K562 (cell line): ENCODE measurements around the gene HOXA7. TPM values are rescaled to one million over a fixed set of nuclear protein-coding genes. Genes with fewer than 3 reads are reported as not detected.

Experiments
- ATAC-seq: fragments of 200-7000 bp; cut with Tn5 transposase; 3 replicates; pipeline ENCODE4 v1.9.1; 2020; ENCODE audit warnings: moderate library complexity
- BruUV-seq: library from RNA; stranded (reverse); fragments of 400-500 nt; replicated peaks from 2 replicates; lab custom pipeline; 2021; lab: Mats Ljungman, UMichigan
- CTCF ChIA-PET: fragments of 300-600 bp; formaldehyde crosslinking; extraction: SDS; loops from one replicate; lab custom pipeline; 2021; ENCODE audit warnings: low intra/inter-chr PET ratio; lab: Yijun Ruan, JAX
- POLR2A ChIA-PET: fragments of 300-600, 350-650 bp; sonication (Branson Sonifier 250); formaldehyde crosslinking; extraction: SDS; loops from one replicate; lab custom pipeline; 2021; ENCODE audit warnings: antibody characterized with exemption, inconsistent platforms; lab: Yijun Ruan, JAX
- DNase-seq, 4 experiments: peaks; one replicate each; pipeline versions ENCODE4 v3.0.0 to v3.0.0-alpha.2; 2011 to 2018; ENCODE audit warnings: low spot score in 3 of 4, mixed read lengths in 3 of 4; ENCODE audit errors: extremely low read depth in 1 of 4
- FAIRE-seq: peaks from 2 replicates; lab custom pipeline; 2011; peaks lifted over from hg19 to GRCh38; lab: Jason Lieb, UNC
- H2AFZ ChIP-seq: 2 replicates; pipeline ENCODE4 v1.6.0; 2011; ENCODE audit warnings: low read depth, low read length, control low read depth, inconsistent platforms
- H3K27ac ChIP-seq: fragments of 200-600 bp; 3 replicates; pipeline ENCODE4 v1.8.0; 2011; ENCODE audit warnings: low read depth, mild to moderate bottlenecking, control low read depth, inconsistent platforms, low read length, moderate library complexity, mixed read lengths; ENCODE audit errors: extremely low read depth
- H3K27me3 ChIP-seq, 2 experiments: fragments of 300-600 bp in 1 of 2; 2 replicates in 1 of 2; 3 replicates in 1 of 2; pipeline versions ENCODE4 v1.6.0 to v1.8.0; 2011; ENCODE audit warnings: inconsistent platforms in 2 of 2, low read length in 2 of 2, mild to moderate bottlenecking in 1 of 2, mixed read lengths in 1 of 2, moderate library complexity in 1 of 2; ENCODE audit not compliant: control insufficient read depth in 2 of 2, insufficient read depth in 2 of 2
- H3K36me3 ChIP-seq: fragments of 300-600 bp; 3 replicates; pipeline ENCODE4 v1.8.0; 2011; ENCODE audit warnings: mild to moderate bottlenecking, low read length, inconsistent platforms; ENCODE audit not compliant: control insufficient read depth, insufficient read depth
- H3K4me1 ChIP-seq, 2 experiments: fragments of 200-600 bp in 1 of 2; replicated peaks in 1 of 2; 2 replicates in 1 of 2; 3 replicates in 1 of 2; pipeline versions ENCODE4 v1.5.1 to v1.8.0; 2011; ENCODE audit warnings: inconsistent platforms in 2 of 2, low read length in 2 of 2, mild to moderate bottlenecking in 1 of 2, mixed read lengths in 1 of 2, moderate library complexity in 1 of 2; ENCODE audit not compliant: control insufficient read depth in 2 of 2, insufficient read depth in 2 of 2
- H3K4me2 ChIP-seq: 2 replicates; pipeline ENCODE4 v1.6.1; 2011; ENCODE audit warnings: low read length, control low read depth, inconsistent platforms, mixed read lengths; ENCODE audit not compliant: insufficient read depth
- H3K4me3 ChIP-seq: fragments of 200-600 bp; sonication (generic), shearing (Covaris generic); 2 replicates; pipeline ENCODE4 v1.5.1; 2016; ENCODE audit warnings: control low read depth, inconsistent platforms
- H3K79me2 ChIP-seq: fragments of 200-600 bp; 3 replicates; pipeline ENCODE4 v1.8.0; 2011; ENCODE audit warnings: low read length, inconsistent platforms; ENCODE audit not compliant: control insufficient read depth, insufficient read depth
- H3K9ac ChIP-seq, 2 experiments: 2 replicates each; pipeline versions ENCODE4 v1.6.0 to v1.6.1; 2011; ENCODE audit warnings: low read depth in 2 of 2, low read length in 2 of 2, control low read depth in 1 of 2, inconsistent platforms in 1 of 2, mild to moderate bottlenecking in 1 of 2, mixed read lengths in 1 of 2; ENCODE audit not compliant: insufficient read depth in 1 of 2
- H3K9me1 ChIP-seq: one replicate; pipeline ENCODE4 v1.6.0; 2011; ENCODE audit warnings: inconsistent platforms, mild to moderate bottlenecking, low read length, moderate library complexity; ENCODE audit not compliant: control insufficient read depth, insufficient read depth
- H3K9me3 ChIP-seq: replicated peaks from 2 replicates; pipeline ENCODE4 v1.5.1; 2011; ENCODE audit warnings: low read depth, low read length, inconsistent platforms; ENCODE audit not compliant: control insufficient read depth, insufficient read depth
- H4K20me1 ChIP-seq: replicated peaks from 2 replicates; pipeline ENCODE4 v1.6.1; 2011; ENCODE audit warnings: low read length, inconsistent platforms, mixed read lengths; ENCODE audit not compliant: control insufficient read depth, insufficient read depth
- NONO ChIP-seq, 2 experiments: fragments of 200-400 bp in 1 of 2; fragments of 450-650 bp in 1 of 2; formaldehyde crosslinking in 1 of 2; IDR thresholded peaks; 2 replicates each; pipeline ENCODE4 v1.6.1; 2017; ENCODE audit warnings: low read depth in 2 of 2, mild to moderate bottlenecking in 2 of 2, moderate library complexity in 2 of 2, low read length in 1 of 2
- SIN3A ChIP-seq, 2 experiments: fragments of 150-350 bp in 1 of 2; IDR thresholded peaks; 2 replicates each; pipeline ENCODE4 v1.6.1; 2011 to 2016; ENCODE audit warnings: borderline replicate concordance in 2 of 2, low read depth in 2 of 2, low read length in 2 of 2, mild to moderate bottlenecking in 2 of 2, moderate library complexity in 2 of 2; ENCODE audit not compliant: control insufficient read depth in 1 of 2
- TGIF2 ChIP-seq: sonication (generic); formaldehyde crosslinking; IDR thresholded peaks from 2 replicates; pipeline ENCODE4 v1.8.1; 2022; ENCODE audit warnings: mild to moderate bottlenecking, missing genetic modification reagents, moderate library complexity
- ZBTB7A ChIP-seq: IDR thresholded peaks from 2 replicates; pipeline ENCODE4 v1.6.1; 2011; ENCODE audit warnings: low read depth, mild to moderate bottlenecking, low read length, moderate library complexity, borderline replicate concordance; ENCODE audit not compliant: control insufficient read depth
- ZNF764 ChIP-seq: fragments of 250-450 bp; sonication (Bioruptor Pico); IDR thresholded peaks from 2 replicates; pipeline ENCODE4 v1.4.0; 2020; ENCODE audit warnings: low read depth, mild to moderate bottlenecking, moderate library complexity
- WGBS: fragments of 100-300 bp; shearing (Covaris generic); methylation state at CpG from one replicate; pipeline ENCODE4 v1.1.6; 2016; ENCODE audit warnings: low coverage, mixed read lengths; ENCODE audit not compliant: insufficient coverage; ENCODE audit errors: missing lambda C conversion rate; 5-methylcytosine and 5-hydroxymethylcytosine counted together
- in situ Hi-C: fragments of 300-500 bp; cut with MboI; formaldehyde crosslinking; loops from 4 replicates; pipeline ENCODE4 v1.15.0; 2018; ENCODE audit warnings: inconsistent platforms, mixed read lengths
- intact Hi-C: fragments of 100-400 bp; cut with micrococcal nuclease; formaldehyde crosslinking; loops from 2 replicates; pipeline ENCODE4 v1.14.2; 2022
- polyA plus RNA-seq, 8 experiments: library from polyadenylated mRNA; depleted of rRNA in 4 of 8; stranded (reverse) in 5 of 8; unstranded in 3 of 8; fragments of >200 nt; fragmentation: Nextera tagmentation in 2 of 8; fragmentation: Illumina TruSeq in 1 of 8; extraction: Ambion mirVana in 2 of 8; extraction: Trizol in 1 of 8; gene quantifications; 2 replicates each; pipeline versions ENCODE4 v1.2.1 to v1.2.3, GENCODE V29; 2011 to 2014; ENCODE audit warnings: inconsistent platforms in 1 of 8, missing spikeins in 1 of 8
- total RNA-seq, 7 experiments: library from RNA; depleted of rRNA in 6 of 7; stranded (reverse); fragments of >200 nt in 6 of 7; fragmentation: Illumina TruSeq in 2 of 7; extraction: Trizol in 2 of 7; gene quantifications; 2 replicates each; pipeline versions ENCODE4 v1.2.1 to v1.2.3, GENCODE V29; 2011 to 2021; ENCODE audit warnings: low replicate concordance in 1 of 7
- TF ChIP-seq, protein P1 (sequence below): fragments of 450-650 bp; IDR thresholded peaks from 2 replicates; pipeline ENCODE4 v1.6.1; 2016; ENCODE audit warnings: mild to moderate bottlenecking

HOXA7 gene
- total and polyA plus RNA-seq, 9 of the 15 experiments (the other 6 are each of a cell fraction or from before 2014, with no cell fraction given) = not detected

DNA sequence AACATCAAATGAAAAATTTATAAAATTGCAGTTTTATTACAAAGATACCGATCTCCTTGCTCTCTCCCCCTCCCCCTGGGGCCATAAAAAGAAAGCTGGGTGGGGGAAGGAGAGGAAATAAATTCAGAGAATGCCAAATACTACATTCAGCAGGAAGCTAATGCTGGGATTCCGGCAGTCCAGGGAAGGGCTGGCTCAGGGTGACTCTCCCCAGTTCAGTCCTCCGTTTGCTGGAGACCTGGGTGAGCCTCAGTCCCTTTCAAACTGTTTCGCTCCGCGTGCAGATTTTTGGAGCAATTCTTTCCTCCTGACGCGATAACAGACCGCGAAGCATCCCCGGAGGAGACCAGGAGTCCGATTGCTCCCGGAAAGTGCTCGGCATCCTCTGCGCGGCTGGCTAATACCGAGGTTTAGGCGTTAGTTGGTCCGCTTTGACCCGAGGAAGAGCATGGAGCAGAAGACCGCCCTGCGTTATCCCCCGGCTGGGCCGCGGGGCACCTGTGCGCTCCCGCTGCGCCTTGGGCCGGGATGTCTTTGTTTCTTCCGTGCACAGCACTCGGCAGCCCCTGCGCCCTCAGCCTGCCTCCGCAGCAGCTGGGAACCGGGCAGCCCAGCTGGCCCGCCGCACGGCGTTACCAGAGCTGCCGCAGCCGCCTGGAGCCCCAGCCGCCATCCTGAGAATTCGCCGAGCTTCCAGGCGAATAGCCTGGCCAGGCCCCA is 50.1 kb downstream of the HOXA7 start (continued):
- TF ChIP-seq TGIF2 (CRISPR knock-in tag) = no peak
- TF ChIP-seq NONO (IDR thresholded peaks at IDR 0.05; ENCODE audit: low read depth in 2 of 2, low read length in 1 of 2) = no peak

DNA sequence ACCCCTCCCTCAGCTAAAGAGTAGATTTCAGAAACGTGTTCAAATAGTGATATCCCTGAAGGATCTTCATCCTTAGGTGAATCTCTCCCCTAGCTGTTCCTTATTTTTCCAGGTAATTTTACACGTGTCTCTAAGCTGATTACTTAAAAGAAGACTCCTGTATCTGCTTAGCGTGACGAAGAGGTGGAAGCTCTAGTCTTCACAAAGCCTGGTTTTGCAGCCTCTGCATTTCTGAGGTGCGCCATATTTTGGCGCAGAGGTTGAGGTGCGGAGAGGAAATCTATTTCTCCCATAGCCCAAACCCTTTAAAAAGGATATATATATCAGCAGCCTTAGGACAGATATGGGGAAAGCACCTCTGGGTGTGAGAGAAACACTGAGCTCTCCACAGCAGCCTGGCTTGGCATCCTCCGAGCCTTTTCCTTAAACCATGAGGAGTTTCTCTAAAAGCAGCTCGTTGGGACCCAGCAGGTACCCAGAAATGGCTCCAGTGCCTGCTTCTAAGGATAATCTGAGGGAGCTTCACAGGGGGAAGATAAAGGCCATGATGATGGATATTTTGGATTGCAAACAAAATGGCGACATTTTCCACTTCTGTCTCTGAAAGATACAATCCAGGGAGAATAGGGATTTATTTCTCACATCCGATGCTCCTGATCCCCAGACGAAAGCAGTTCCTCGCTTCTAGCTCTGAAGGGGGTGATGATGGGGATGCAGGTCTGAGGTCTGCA is 51.0 kb downstream of the HOXA7 start:
- Histone ChIP-seq H3K4me3 (no peak overlapping the region), H3K9me1 (no peaks in the 10 kb centered on the region), H3K9me3 (no peaks in the 10 kb centered on the region), H3K27me3 (peaks cover 67 to 78% of the 10 kb centered on the region in 2 experiments), H3K4me1 (peaks cover 0 to 14% of the 10 kb centered on the region in 2 experiments; a peak in 2 of 5 replicates), H3K9ac (no peak overlapping the region), H2AFZ (no peak overlapping the region), H4K20me1 (no peaks in the 10 kb centered on the region), H3K79me2 (no peaks in the 10 kb centered on the region), H3K27ac (no peak overlapping the region), H3K4me2 (no peak overlapping the region), H3K36me3 (no peaks in the 10 kb centered on the region)
- ATAC-seq = no peak
- in situ Hi-C loops (no loop called here), intact Hi-C loops (no loop called here)
- BruUV-seq = no TSS peak
- DNase-seq = no peak
- no peak for FAIRE-seq
- TF ChIP-seq, protein P1, sequence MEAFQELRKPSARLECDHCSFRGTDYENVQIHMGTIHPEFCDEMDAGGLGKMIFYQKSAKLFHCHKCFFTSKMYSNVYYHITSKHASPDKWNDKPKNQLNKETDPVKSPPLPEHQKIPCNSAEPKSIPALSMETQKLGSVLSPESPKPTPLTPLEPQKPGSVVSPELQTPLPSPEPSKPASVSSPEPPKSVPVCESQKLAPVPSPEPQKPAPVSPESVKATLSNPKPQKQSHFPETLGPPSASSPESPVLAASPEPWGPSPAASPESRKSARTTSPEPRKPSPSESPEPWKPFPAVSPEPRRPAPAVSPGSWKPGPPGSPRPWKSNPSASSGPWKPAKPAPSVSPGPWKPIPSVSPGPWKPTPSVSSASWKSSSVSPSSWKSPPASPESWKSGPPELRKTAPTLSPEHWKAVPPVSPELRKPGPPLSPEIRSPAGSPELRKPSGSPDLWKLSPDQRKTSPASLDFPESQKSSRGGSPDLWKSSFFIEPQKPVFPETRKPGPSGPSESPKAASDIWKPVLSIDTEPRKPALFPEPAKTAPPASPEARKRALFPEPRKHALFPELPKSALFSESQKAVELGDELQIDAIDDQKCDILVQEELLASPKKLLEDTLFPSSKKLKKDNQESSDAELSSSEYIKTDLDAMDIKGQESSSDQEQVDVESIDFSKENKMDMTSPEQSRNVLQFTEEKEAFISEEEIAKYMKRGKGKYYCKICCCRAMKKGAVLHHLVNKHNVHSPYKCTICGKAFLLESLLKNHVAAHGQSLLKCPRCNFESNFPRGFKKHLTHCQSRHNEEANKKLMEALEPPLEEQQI = no peak
- TF ChIP-seq ZNF764 (CRISPR knock-in tag) (no peak), SIN3A (IDR thresholded peaks at IDR 0.05; ENCODE audit: borderline replicate concordance in 2 of 2, control insufficient read depth in 1 of 2, low read depth in 2 of 2, low read length in 2 of 2) (no peak), ZBTB7A (no peak)
- CTCF ChIA-PET = no interaction called here
- POLR2A ChIA-PET = interaction anchor here (0.7 kb wide), 1 partner anchor 21 kb away, joined by 3 read pairs; no protein-coding TSS in a partner anchor
- WGBS = 2% methylated on average over 13 of the region's 13 CpGs
